DOHH2 (cell line): Measurements from ENCODE around the gene MFF.

Source experiments
- H3F3A ChIP-seq: fragments of 200-600 bp; sonication (generic), shearing (Covaris generic); 2 replicates; pipeline ENCODE4 v1.6.0; 2016; ENCODE audit warnings: antibody characterized with exemption, mild to moderate bottlenecking; ENCODE audit not compliant: control insufficient read depth, insufficient read depth
- H3K27ac ChIP-seq: fragments of 200-600 bp; sonication (generic); 2 replicates; pipeline ENCODE4 v1.5.1; 2014; ENCODE audit warnings: low read depth, mild to moderate bottlenecking, low read length, moderate library complexity
- H3K27me3 ChIP-seq: fragments of 200-600 bp; sonication (generic); 2 replicates; pipeline ENCODE4 v1.6.1; 2014; ENCODE audit warnings: mild to moderate bottlenecking, low read length, mixed read lengths; ENCODE audit not compliant: control insufficient read depth
- H3K36me3 ChIP-seq: fragments of 200-600 bp; sonication (generic); 2 replicates; pipeline ENCODE4 v1.6.1; 2014; ENCODE audit warnings: mild to moderate bottlenecking, low read length, moderate library complexity, mixed read lengths; ENCODE audit not compliant: control insufficient read depth
- H3K4me1 ChIP-seq: fragments of 200-600 bp; sonication (generic); 2 replicates; pipeline ENCODE4 v1.6.1; 2014; ENCODE audit warnings: mild to moderate bottlenecking, low read length, mixed read lengths; ENCODE audit not compliant: control insufficient read depth
- H3K4me2 ChIP-seq: fragments of 200-600 bp; sonication (generic); 2 replicates; pipeline ENCODE4 v1.6.0; 2014; ENCODE audit warnings: mild to moderate bottlenecking, low read length, moderate library complexity
- H3K4me3 ChIP-seq: fragments of 200-600 bp; sonication (generic); 2 replicates; pipeline ENCODE4 v1.5.1; 2014; ENCODE audit warnings: mild to moderate bottlenecking, low read length, mixed read lengths
- H3K79me2 ChIP-seq: fragments of 200-600 bp; sonication (generic); 2 replicates; pipeline ENCODE4 v1.6.1; 2014; ENCODE audit warnings: mild to moderate bottlenecking, low read length, mixed read lengths; ENCODE audit not compliant: control insufficient read depth
- H3K9me2 ChIP-seq: fragments of 200-600 bp; sonication (generic); replicated peaks from 2 replicates; pipeline ENCODE4 v1.6.1; 2014; ENCODE audit warnings: mild to moderate bottlenecking, low read length, mixed read lengths; ENCODE audit not compliant: control insufficient read depth
- H3K9me3 ChIP-seq: fragments of 200-600 bp; sonication (generic); 2 replicates; pipeline ENCODE4 v1.6.1; 2014; ENCODE audit warnings: antibody characterized with exemption, low read length, mixed read lengths; ENCODE audit not compliant: control insufficient read depth, insufficient read depth
- H4K20me1 ChIP-seq: fragments of 200-600 bp; sonication (generic); 2 replicates; pipeline ENCODE4 v1.6.0; 2014; ENCODE audit warnings: low read depth, mild to moderate bottlenecking, antibody characterized with exemption, low read length, moderate library complexity; ENCODE audit not compliant: control insufficient read depth, insufficient read depth
- CTCF ChIP-seq: fragments of 200-600 bp; sonication (generic); IDR thresholded peaks from one replicate; pipeline ENCODE4 v1.5.1; 2014; ENCODE audit warnings: antibody characterized with exemption, mild to moderate bottlenecking, low read depth, low read length; ENCODE audit not compliant: poor library complexity, severe bottlenecking
- EZH2phosphoT487 ChIP-seq: fragments of 200-600 bp; sonication (generic); IDR thresholded peaks from 2 replicates; pipeline ENCODE4 v1.6.1; 2017; ENCODE audit warnings: borderline replicate concordance, mild to moderate bottlenecking, antibody characterized with exemption, low read length, moderate library complexity, mixed read lengths

The MFF gene

GRCh38 chr2:227404585-227405271 is 79.7 kb downstream of the MFF start:
- peaks cover 6% of the 10 kb centered on the region for H3K27me3 ChIP-seq
- H3K27ac ChIP-seq = no peak overlapping the region

GRCh38 chr2:227406177-227407031 is 81.4 kb downstream of the MFF start:
- no peak overlapping the region for H3K4me2 ChIP-seq

More at GRCh38 chr2:227404585-227405271, 79.7 kb downstream of the MFF start:
- no peaks in the 10 kb centered on the region for H3F3A ChIP-seq
- no peaks in the 10 kb centered on the region for H3K9me2 ChIP-seq
- no peaks in the 10 kb centered on the region for H3K79me2 ChIP-seq
- H3K36me3 ChIP-seq = no peaks in the 10 kb centered on the region
- H3K4me3 ChIP-seq = no peak overlapping the region
- no peak for TF ChIP-seq CTCF
- TF ChIP-seq EZH2phosphoT487 = no peak
- no peaks in the 10 kb centered on the region for H4K20me1 ChIP-seq
- H3K4me2 ChIP-seq = no peak overlapping the region
- no peaks in the 10 kb centered on the region for H3K4me1 ChIP-seq
- H3K9me3 ChIP-seq = no peaks in the 10 kb centered on the region

More at GRCh38 chr2:227406177-227407031, 81.4 kb downstream of the MFF start:
- H3K4me1 ChIP-seq = no peaks in the 10 kb centered on the region
- H3K27me3 ChIP-seq = peaks cover 9% of the 10 kb centered on the region
- no peaks in the 10 kb centered on the region for H4K20me1 ChIP-seq
- no peaks in the 10 kb centered on the region for H3F3A ChIP-seq
- H3K9me3 ChIP-seq = no peaks in the 10 kb centered on the region
- TF ChIP-seq CTCF = peak; percentile 66
- no peak for TF ChIP-seq EZH2phosphoT487
- H3K79me2 ChIP-seq = no peaks in the 10 kb centered on the region
- no peaks in the 10 kb centered on the region for H3K36me3 ChIP-seq
- no peak overlapping the region for H3K27ac ChIP-seq
- no peaks in the 10 kb centered on the region for H3K9me2 ChIP-seq
- no peak overlapping the region for H3K4me3 ChIP-seq
